ENCODE data around the gene COL4A5.
A peak's percentile ranks its signal among the peaks of the same experiment; 100 is the strongest.

The COL4A5 gene

GRCh38 chrX:108426262-108426661, 13.4 kb upstream of the COL4A5 start:
- TF ChIP-seq, protein P1, sequence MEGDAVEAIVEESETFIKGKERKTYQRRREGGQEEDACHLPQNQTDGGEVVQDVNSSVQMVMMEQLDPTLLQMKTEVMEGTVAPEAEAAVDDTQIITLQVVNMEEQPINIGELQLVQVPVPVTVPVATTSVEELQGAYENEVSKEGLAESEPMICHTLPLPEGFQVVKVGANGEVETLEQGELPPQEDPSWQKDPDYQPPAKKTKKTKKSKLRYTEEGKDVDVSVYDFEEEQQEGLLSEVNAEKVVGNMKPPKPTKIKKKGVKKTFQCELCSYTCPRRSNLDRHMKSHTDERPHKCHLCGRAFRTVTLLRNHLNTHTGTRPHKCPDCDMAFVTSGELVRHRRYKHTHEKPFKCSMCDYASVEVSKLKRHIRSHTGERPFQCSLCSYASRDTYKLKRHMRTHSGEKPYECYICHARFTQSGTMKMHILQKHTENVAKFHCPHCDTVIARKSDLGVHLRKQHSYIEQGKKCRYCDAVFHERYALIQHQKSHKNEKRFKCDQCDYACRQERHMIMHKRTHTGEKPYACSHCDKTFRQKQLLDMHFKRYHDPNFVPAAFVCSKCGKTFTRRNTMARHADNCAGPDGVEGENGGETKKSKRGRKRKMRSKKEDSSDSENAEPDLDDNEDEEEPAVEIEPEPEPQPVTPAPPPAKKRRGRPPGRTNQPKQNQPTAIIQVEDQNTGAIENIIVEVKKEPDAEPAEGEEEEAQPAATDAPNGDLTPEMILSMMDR (IDR thresholded peaks at IDR 0.05; ENCODE audit: insufficient read depth, low read length, missing control alignments), result no peak
- H3K4me3 ChIP-seq (ENCODE audit: low read depth, low read length), result no peak overlapping the region
- CTCF ChIA-PET, result no interaction called here
- no peak for DNase-seq (ENCODE audit: low read depth, low spot score)
- POLR2A ChIA-PET, result no interaction called here

- H3K4me3 ChIP-seq (ENCODE audit: low read depth, low read length), result no peak overlapping the region
- no peak for DNase-seq (ENCODE audit: low read depth, low spot score)
- TF ChIP-seq, protein P1 (IDR thresholded peaks at IDR 0.05; ENCODE audit: insufficient read depth, low read length, missing control alignments), result no peak
- POLR2A ChIA-PET, result no interaction called here
- CTCF ChIA-PET, result no interaction called here
These were observed 4.4 kb upstream of the COL4A5 start for GRCh38 chrX:108435261-108435660.

- TF ChIP-seq, protein P1 (IDR thresholded peaks at IDR 0.05; ENCODE audit: insufficient read depth, low read length, missing control alignments), result no peak
- ChIA-PET POLR2A (no interaction called here), CTCF (no interaction called here)
- no peak for DNase-seq (ENCODE audit: low read depth, low spot score)
- H3K4me3 ChIP-seq (ENCODE audit: low read depth, low read length), result peak overlapping the region; percentile 12
These were observed 2.1 kb upstream of the COL4A5 start for GRCh38 chrX:108437349-108438109.

- POLR2A ChIA-PET, result no interaction called here
These were observed 1.5 kb upstream of the COL4A5 start, which contains the start of gene COL4A6 for GRCh38 chrX:108438110-108438623. Gene COL4A6, minus strand, starts transcription at chrX:108438422. Its CDS starts 226 bp downstream, at chrX:108438196.

DNA sequence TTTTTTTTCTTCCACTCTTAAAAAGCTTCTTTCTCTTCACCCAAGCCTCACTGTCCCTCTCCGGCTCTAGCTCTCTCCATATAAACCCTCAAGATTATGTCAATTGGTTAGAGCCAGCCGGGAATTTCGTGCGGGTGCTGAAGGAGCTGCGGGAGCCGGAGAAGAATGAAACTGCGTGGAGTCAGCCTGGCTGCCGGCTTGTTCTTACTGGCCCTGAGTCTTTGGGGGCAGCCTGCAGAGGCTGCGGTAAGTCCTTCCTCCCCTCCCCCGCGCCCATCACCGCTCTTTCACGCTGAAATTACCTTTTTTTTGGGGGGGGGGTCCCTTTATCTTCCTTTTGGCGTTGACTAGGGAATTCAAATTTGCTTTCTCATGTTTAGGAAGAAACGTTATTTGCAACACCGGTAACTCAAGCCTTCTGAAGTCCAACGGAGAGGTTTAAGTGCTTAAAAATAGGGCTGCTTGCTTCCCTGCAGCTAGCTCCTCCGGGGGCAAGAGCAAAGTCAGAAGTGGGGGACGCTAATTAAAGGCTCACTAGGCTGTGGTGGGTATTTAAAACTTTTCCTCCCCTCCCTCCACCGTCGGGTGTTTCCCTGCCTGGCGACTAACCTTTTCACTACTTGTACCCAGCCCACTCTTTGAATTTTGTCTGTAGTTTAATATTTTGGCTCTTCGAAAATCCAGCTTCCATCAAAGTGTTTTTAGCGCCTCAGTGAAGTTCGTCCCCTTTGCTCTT, 491 bp downstream of the COL4A5 start:
- ChIA-PET CTCF (no interaction called here), POLR2A (no interaction called here)
- peak overlapping the region; percentile 60 for H3K4me3 ChIP-seq (ENCODE audit: low read depth, low read length)
- TF ChIP-seq, protein P1 (IDR thresholded peaks at IDR 0.05; ENCODE audit: insufficient read depth, low read length, missing control alignments), result no peak
- DNase-seq (ENCODE audit: low read depth, low spot score), result no peak

More at GRCh38 chrX:108438110-108438623, 1.5 kb upstream of the COL4A5 start, which contains the start of gene COL4A6:
- H3K4me3 ChIP-seq (ENCODE audit: low read depth, low read length), result peak within 1 kb of the TSS; percentile 60
- CTCF ChIA-PET, result no interaction called here
- DNase-seq (ENCODE audit: low read depth, low spot score), result no peak
- TF ChIP-seq, protein P1 (IDR thresholded peaks at IDR 0.05; ENCODE audit: insufficient read depth, low read length, missing control alignments), result no peak

DNA sequence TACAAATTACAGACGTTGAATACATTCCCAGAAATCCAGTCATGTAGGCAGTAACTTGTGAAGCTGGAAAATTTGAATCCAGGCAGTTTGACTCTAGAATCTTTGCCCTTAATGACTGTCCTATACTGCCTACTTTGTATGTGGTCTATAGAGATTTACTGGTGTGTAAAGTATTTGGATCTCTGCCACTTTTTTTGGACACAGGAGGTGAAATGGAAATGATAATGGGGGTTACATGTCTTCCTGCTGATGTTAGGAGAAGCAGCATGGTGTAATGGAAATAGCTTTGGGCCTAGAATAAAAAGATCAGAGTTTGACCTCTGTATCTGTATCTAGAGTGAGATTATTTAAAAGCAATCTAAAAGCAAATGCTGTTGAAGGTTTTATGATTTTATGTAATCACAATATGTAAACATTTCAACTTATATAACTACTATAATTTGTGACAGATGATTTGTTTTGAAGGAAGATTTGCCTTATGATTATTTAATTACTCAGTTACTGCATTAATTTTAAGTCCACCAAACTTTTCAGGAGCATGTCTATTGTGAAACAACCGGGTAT, 3.3 kb downstream of the COL4A5 start:
- ChIA-PET CTCF (no interaction called here), POLR2A (no interaction called here)

More for the DNA sequence above, 3.3 kb downstream of the COL4A5 start:
- no peak overlapping the region for H3K4me3 ChIP-seq (ENCODE audit: low read depth, low read length)
- TF ChIP-seq, protein P1 (IDR thresholded peaks at IDR 0.05; ENCODE audit: insufficient read depth, low read length, missing control alignments), result no peak
- no peak for DNase-seq (ENCODE audit: low read depth, low spot score)
